Naive B cell (primary cell): ENCODE measurements around the gene ZNF827. TPM values are rescaled to one million over a fixed set of nuclear protein-coding genes. Genes with fewer than 3 reads are reported as not detected.

Source experiments
- ATAC-seq, 2 donors: fragments of 150-1000 bp; cut with Tn5 transposase; 2 replicates each; pipeline ENCODE4 v1.10.0; 2021; ENCODE audit warnings: low read depth in 2 of 2, mild to moderate bottlenecking in 2 of 2, moderate library complexity in 2 of 2
- DNase-seq: peaks from one replicate; pipeline ENCODE4 v3.0.0; 2022
- H3K27ac Mint-ChIP-seq, 6 donors: one replicate each; pipeline ENCODE4 v1.8.0; 2020 to 2022; ENCODE audit warnings: mild to moderate bottlenecking in 6 of 6, mixed read lengths in 6 of 6, moderate library complexity in 5 of 6, inconsistent platforms in 2 of 6
- H3K27me3 Mint-ChIP-seq, 3 donors: one replicate each; pipeline ENCODE4 v1.8.0; 2021 to 2022; ENCODE audit warnings: mixed read lengths in 3 of 3, mild to moderate bottlenecking in 1 of 3
- H3K36me3 Mint-ChIP-seq, 2 donors: one replicate each; pipeline ENCODE4 v1.8.0; 2020 to 2022; ENCODE audit warnings: mixed read lengths in 2 of 2, inconsistent platforms in 1 of 2, mild to moderate bottlenecking in 1 of 2
- H3K4me1 Mint-ChIP-seq, 3 donors: one replicate each; pipeline ENCODE4 v1.8.0; 2020 to 2022; ENCODE audit warnings: mixed read lengths in 3 of 3, inconsistent platforms in 1 of 3, mild to moderate bottlenecking in 1 of 3, moderate library complexity in 1 of 3
- H3K4me3 Mint-ChIP-seq, 8 donors: one replicate each; pipeline ENCODE4 v1.8.0; 2020 to 2022; ENCODE audit warnings: mild to moderate bottlenecking in 8 of 8, mixed read lengths in 8 of 8, moderate library complexity in 8 of 8, inconsistent platforms in 2 of 8
- H3K9me3 Mint-ChIP-seq, 7 donors: one replicate each; pipeline ENCODE4 v1.8.0; 2020 to 2022; ENCODE audit warnings: mixed read lengths in 7 of 7, mild to moderate bottlenecking in 5 of 7, inconsistent platforms in 2 of 7, moderate library complexity in 1 of 7
- polyA plus RNA-seq, 6 donors: library from polyadenylated mRNA; unstranded; fragments of 300-500 nt; fragmentation: Illumina TruSeq; gene quantifications; one replicate each; pipeline ENCODE4 v1.2.3, GENCODE V29; 2021; ENCODE audit warnings: low read depth in 6 of 6

The ZNF827 gene
- polyA plus RNA-seq, 6 donors from 2014 or later, result 2.3 to 6.2 (median 4.2) TPM

GRCh38 chr4:145781351-145781750 lies 157.3 kb downstream of the ZNF827 start:
- no peak overlapping the region for H3K4me3 Mint-ChIP-seq
- H3K4me1 Mint-ChIP-seq, result no peaks in the 10 kb centered on the region
- H3K9me3 Mint-ChIP-seq, result peaks cover 0 to 7% (median 3%) of the 10 kb centered on the region in 7 donors
- H3K36me3 Mint-ChIP-seq, result peaks cover 21 to 26% of the 10 kb centered on the region in 2 donors
- DNase-seq (no peak), ATAC-seq (no peak)
- H3K27me3 Mint-ChIP-seq, result no peaks in the 10 kb centered on the region
- H3K27ac Mint-ChIP-seq, result peak overlapping the region in 1 of 6 donors; percentile 34

DNA sequence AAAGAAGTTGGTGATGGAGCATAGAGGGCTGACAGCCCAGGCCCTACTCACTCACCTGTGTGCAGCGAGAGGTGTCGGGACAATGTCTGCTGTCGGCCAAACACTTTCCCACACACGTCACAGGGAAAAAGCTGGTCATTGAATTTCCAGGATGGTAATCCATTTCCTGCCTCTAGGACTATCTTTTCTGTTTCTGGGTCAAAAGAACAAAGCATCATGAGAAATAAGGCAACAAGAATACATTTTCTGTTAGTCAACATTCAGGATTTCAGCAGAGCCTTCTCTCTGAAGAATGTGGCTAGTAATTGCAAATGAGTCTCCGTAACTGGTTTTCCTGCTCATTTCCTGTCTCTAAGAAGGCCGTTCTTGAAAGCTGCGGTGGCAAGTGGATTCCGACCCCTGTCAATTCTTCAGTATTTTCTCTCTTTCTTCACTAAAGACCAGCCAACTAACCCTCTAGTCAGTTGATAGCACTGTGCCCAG lies 159.3 kb downstream of the ZNF827 start:
- H3K4me1 Mint-ChIP-seq, result no peaks in the 10 kb centered on the region
- peaks cover 15 to 27% of the 10 kb centered on the region in 2 donors for H3K36me3 Mint-ChIP-seq
- DNase-seq (no peak), ATAC-seq (no peak)
- no peak overlapping the region for H3K4me3 Mint-ChIP-seq
- H3K9me3 Mint-ChIP-seq, result peaks cover 0 to 6% (median 3%) of the 10 kb centered on the region in 7 donors
- H3K27ac Mint-ChIP-seq, result no peak overlapping the region
- no peaks in the 10 kb centered on the region for H3K27me3 Mint-ChIP-seq

DNA sequence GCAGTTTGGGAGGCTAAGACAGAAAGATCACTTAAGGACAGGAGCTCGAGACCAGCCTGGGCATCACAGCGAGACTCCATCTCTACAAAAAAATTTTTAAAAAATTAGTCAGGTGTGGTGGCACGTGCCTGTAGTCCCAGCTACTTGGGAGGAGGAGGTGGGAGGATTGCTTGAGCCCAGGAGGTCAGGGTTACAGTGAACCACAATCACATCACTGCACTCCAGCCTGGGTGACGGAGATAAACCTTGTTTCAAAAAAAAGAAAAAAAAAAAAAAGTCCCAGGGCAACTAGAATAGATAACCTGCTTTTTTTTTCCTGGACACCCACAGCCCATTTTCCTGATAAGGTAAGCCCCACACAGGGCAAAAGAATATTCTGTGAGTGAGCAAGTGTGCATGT lies 162.4 kb downstream of the ZNF827 start:
- ATAC-seq, result no peak
- H3K36me3 Mint-ChIP-seq, result peaks cover 23 to 38% of the 10 kb centered on the region in 2 donors
- no peak for DNase-seq
- H3K9me3 Mint-ChIP-seq, result no peaks in the 10 kb centered on the region
- no peaks in the 10 kb centered on the region for H3K27me3 Mint-ChIP-seq
- H3K4me1 Mint-ChIP-seq, result peaks cover 0 to 4% (median 0%) of the 10 kb centered on the region in 3 donors
- H3K27ac Mint-ChIP-seq, result no peak overlapping the region
- no peak overlapping the region for H3K4me3 Mint-ChIP-seq

GRCh38 chr4:145775406-145775805 lies 163.2 kb downstream of the ZNF827 start:
- Mint-ChIP-seq H3K27me3 (no peaks in the 10 kb centered on the region), H3K9me3 (no peaks in the 10 kb centered on the region), H3K36me3 (peaks cover 23 to 37% of the 10 kb centered on the region in 2 donors), H3K27ac (peak overlapping the region in 1 of 6 donors; percentile 44), H3K4me1 (peaks cover 0 to 4% (median 0%) of the 10 kb centered on the region in 3 donors), H3K4me3 (no peak overlapping the region)
- no peak for ATAC-seq
- DNase-seq, result no peak

DNA sequence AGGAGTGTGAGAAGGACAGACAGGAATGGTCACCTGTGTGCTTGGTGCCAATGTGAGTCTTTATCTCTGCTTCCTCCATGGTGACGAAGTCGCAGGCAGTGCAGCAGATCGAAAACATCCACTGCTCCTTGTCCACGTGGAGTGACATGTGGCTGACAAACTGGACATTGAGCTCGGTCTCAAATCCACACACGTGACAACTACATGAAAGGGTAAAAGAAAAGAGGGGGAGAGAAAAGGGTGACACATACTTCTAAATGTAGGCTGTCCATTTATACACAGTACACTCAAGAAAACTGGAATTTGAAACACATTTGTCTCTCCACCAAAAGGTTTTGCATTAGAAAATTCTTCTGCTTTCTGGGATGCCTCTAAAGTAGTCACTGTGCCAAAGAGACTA lies 164.2 kb downstream of the ZNF827 start:
- ATAC-seq (no peak), DNase-seq (no peak)
- no peaks in the 10 kb centered on the region for H3K9me3 Mint-ChIP-seq
- peaks cover 23 to 37% of the 10 kb centered on the region in 2 donors for H3K36me3 Mint-ChIP-seq
- no peaks in the 10 kb centered on the region for H3K27me3 Mint-ChIP-seq
- H3K27ac Mint-ChIP-seq, result peak overlapping the region in 1 of 6 donors; percentile 27
- peaks cover 0 to 4% (median 0%) of the 10 kb centered on the region in 3 donors for H3K4me1 Mint-ChIP-seq
- H3K4me3 Mint-ChIP-seq, result no peak overlapping the region

DNA sequence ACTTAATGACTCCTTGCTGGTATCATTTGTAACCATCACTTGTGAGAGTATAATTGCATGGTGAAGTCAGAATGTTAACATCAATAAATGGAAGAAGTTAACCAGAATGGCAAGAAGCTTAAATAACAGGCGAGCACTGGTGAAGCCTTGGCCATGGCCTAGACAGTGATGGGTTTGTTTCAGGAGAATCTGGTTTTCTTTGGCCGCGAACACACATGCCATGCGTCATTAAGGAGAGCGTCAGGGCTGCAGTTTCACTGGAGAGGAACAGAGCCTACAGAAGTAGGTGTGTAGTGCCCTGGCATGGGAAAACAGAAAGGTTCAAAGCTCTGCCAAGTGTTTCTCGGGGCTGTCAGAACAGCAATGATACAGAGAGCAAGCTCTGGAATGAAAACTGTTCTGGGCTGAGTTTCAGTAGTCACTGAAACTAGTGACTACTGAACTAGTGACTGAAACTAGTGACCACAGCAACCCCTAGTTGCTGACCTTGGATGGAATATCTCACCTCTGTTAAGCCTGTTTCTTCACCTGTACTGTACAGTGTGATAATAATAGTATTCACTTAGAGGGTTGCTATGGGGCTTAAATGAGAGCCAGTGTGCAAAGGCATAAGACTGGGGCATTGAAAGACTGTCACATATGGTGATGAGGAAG lies 164.9 kb downstream of the ZNF827 start:
- Mint-ChIP-seq H3K27me3 (no peaks in the 10 kb centered on the region), H3K4me3 (no peak overlapping the region), H3K36me3 (peaks cover 19 to 35% of the 10 kb centered on the region in 2 donors), H3K9me3 (no peaks in the 10 kb centered on the region), H3K27ac (peak overlapping the region in 1 of 6 donors; percentile 78), H3K4me1 (peaks cover 0 to 4% (median 0%) of the 10 kb centered on the region in 3 donors)
- ATAC-seq (no peak), DNase-seq (no peak)

DNA sequence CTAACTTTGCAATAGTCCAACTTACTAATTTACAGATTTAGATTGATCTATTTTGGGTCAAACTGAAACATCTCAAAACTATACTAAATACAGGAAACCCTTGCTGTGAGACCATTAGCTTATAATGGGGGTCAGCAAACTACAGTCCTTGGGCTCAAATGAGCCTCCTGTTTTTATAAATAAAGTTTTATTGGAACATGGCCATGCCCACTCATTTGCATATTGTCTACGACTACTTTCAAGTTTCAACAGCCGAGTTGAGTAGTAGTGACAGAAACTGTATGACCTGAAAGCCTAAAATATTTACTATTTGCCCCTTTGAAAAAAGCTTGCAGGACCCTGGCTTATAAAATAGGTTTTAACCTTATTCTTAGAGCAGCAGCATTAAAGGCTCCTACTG lies 166.3 kb downstream of the ZNF827 start:
- peaks cover 21 to 32% of the 10 kb centered on the region in 2 donors for H3K36me3 Mint-ChIP-seq
- H3K4me3 Mint-ChIP-seq, result no peak overlapping the region
- H3K9me3 Mint-ChIP-seq, result peaks cover 0 to 7% (median 3%) of the 10 kb centered on the region in 7 donors
- no peak overlapping the region for H3K27ac Mint-ChIP-seq
- peaks cover 0 to 4% (median 0%) of the 10 kb centered on the region in 3 donors for H3K4me1 Mint-ChIP-seq
- H3K27me3 Mint-ChIP-seq, result no peaks in the 10 kb centered on the region
- no peak for DNase-seq
- ATAC-seq, result no peak

- Mint-ChIP-seq H3K36me3 (peaks cover 37 to 46% of the 10 kb centered on the region in 2 donors), H3K27me3 (no peaks in the 10 kb centered on the region), H3K4me1 (peaks cover 0 to 4% (median 0%) of the 10 kb centered on the region in 3 donors), H3K27ac (no peak overlapping the region), H3K4me3 (no peak overlapping the region), H3K9me3 (peaks cover 0 to 11% (median 5%) of the 10 kb centered on the region in 7 donors)
- ATAC-seq (no peak), DNase-seq (no peak)
Measured at GRCh38 chr4:145770124-145770523, 168.5 kb downstream of the ZNF827 start.

GRCh38 chr4:145769450-145770037 lies 169.1 kb downstream of the ZNF827 start:
- no peak for ATAC-seq
- H3K9me3 Mint-ChIP-seq, result peaks cover 0 to 11% (median 5%) of the 10 kb centered on the region in 7 donors
- H3K27ac Mint-ChIP-seq, result no peak overlapping the region
- peaks cover 39 to 52% of the 10 kb centered on the region in 2 donors for H3K36me3 Mint-ChIP-seq
- H3K4me1 Mint-ChIP-seq, result peaks cover 0 to 4% (median 0%) of the 10 kb centered on the region in 3 donors
- no peak overlapping the region for H3K4me3 Mint-ChIP-seq
- no peak for DNase-seq
- H3K27me3 Mint-ChIP-seq, result no peaks in the 10 kb centered on the region

DNA sequence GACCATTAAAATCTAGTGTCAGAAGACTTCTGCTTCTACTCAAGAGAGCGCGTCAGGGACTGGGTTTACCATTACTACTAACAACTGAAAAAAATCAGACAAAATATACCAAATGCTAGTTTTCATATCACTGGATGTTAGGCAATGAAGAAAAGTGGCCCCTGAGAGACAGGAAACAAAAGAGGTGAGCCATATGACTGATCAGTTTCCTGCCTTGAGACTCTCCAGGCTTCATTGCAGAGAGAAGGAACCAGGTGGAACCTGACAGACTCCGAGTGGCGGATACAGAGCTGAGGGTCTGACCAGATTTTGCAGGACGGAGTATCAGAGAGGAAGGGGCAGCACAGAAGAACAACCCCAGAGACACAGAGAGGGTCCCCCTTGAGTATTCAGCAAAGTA lies 172.3 kb downstream of the ZNF827 start:
- Mint-ChIP-seq H3K36me3 (peaks cover 33 to 52% of the 10 kb centered on the region in 2 donors), H3K27ac (no peak overlapping the region), H3K4me1 (no peaks in the 10 kb centered on the region), H3K4me3 (no peak overlapping the region), H3K9me3 (peaks cover 0 to 11% (median 5%) of the 10 kb centered on the region in 7 donors), H3K27me3 (no peaks in the 10 kb centered on the region)
- no peak for ATAC-seq
- DNase-seq, result no peak

GRCh38 chr4:145763399-145763798 lies 175.2 kb downstream of the ZNF827 start:
- ATAC-seq (no peak), DNase-seq (no peak)
- no peaks in the 10 kb centered on the region for H3K27me3 Mint-ChIP-seq
- H3K4me1 Mint-ChIP-seq, result no peaks in the 10 kb centered on the region
- peaks cover 0 to 10% (median 5%) of the 10 kb centered on the region in 7 donors for H3K9me3 Mint-ChIP-seq
- H3K36me3 Mint-ChIP-seq, result peaks cover 47 to 56% of the 10 kb centered on the region in 2 donors
- H3K27ac Mint-ChIP-seq, result no peak overlapping the region
- no peak overlapping the region for H3K4me3 Mint-ChIP-seq

DNA sequence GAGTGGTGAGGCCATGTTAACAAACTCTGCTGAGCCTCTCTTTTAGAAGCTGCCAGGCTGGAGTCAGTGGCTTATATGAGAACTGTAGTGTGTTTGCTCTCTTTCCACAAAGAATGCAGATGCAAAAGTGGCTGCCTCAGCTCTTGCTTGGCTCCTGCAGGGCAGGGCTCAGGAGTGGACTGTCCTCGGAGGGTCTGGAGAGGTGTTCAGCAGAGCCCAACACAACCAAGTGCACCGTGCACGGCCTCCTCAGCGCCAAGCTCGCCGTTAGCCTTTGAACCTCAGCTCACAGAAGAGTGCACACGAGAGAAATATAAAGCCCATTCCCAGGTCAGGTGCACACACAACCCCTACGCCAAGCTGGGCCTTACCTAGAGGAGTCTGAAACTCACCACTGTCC lies 175.9 kb downstream of the ZNF827 start:
- Mint-ChIP-seq H3K4me1 (no peaks in the 10 kb centered on the region), H3K27ac (peak overlapping the region in 1 of 6 donors; percentile 73), H3K27me3 (no peaks in the 10 kb centered on the region), H3K9me3 (peaks cover 0 to 7% (median 5%) of the 10 kb centered on the region in 7 donors), H3K36me3 (peaks cover 45 to 54% of the 10 kb centered on the region in 2 donors), H3K4me3 (no peak overlapping the region)
- DNase-seq (no peak), ATAC-seq (no peak)

DNA sequence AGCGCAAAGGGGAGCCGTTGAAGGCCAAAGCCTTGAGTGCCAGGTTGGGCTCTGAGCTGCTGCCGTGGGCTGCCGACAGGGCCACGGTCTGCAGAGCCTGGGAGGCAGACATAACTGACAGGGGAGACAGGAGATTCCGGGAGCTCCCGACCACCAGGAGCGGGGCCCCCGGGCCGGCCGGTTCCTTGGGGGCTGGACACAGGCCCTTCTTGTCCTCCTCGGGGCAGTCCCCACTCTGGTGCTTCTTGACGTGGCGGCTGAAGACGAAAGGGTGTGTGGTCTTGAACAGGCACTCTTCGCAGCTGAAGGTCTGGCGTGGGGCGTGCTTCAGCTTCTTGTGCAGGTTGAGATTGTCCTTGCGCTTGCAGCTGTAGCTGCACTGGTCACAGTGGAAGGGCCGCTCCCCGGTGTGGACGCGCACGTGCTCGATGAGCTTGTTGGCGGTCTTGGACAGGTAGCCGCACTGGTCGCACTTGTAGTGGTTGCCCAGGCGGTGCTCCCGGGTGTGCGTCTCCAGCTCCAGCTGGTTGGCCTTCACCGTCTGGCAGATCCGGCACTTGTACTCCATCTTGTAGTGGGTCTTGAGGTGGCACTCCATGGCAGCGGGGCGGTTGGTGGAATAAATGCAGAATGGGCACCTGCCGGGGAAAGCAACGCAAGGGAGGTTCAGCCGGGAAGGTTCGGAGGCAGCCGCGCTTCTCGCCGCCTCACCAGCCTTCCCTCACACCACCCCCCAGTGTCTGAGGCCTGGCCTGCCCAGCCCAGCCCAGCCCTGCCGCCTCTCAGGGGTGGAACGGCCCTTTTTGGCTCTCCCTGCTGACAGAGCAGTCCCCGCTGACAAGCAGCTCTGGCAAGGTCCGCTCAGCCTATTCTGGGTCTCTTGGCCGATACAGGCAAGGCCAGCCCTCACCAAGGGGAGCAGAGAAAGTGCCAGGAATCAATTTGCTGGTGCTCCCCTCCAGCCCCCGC lies 177.4 kb downstream of the ZNF827 start:
- ATAC-seq (no peak), DNase-seq (no peak)
- H3K27ac Mint-ChIP-seq, result no peak overlapping the region
- H3K9me3 Mint-ChIP-seq, result no peaks in the 10 kb centered on the region
- no peaks in the 10 kb centered on the region for H3K27me3 Mint-ChIP-seq
- H3K4me3 Mint-ChIP-seq, result no peak overlapping the region
- no peaks in the 10 kb centered on the region for H3K4me1 Mint-ChIP-seq
- H3K36me3 Mint-ChIP-seq, result peaks cover 30 to 39% of the 10 kb centered on the region in 2 donors
